B cell (primary cell): ENCODE results near the gene CAMK2G. TPM values are rescaled to one million over a fixed set of nuclear protein-coding genes. Genes with fewer than 3 reads are reported as not detected.
A peak's percentile ranks its signal among the peaks of the same experiment; 100 is the strongest.

Experiments used
- ATAC-seq: fragments of 200-7000 bp; cut with Tn5 transposase; one replicate; pipeline ENCODE4 v1.10.0; 2021; ENCODE audit warnings: low read depth, mild to moderate bottlenecking, moderate number of reproducible peaks, moderate library complexity
- CTCF ChIA-PET: fragments of 350-600 bp; sonication (Branson Sonifier 250); formaldehyde crosslinking; loops from one replicate; lab custom pipeline; 2021; ENCODE audit warnings: antibody characterized with exemption, inconsistent platforms; lab: Charles Lee
- POLR2A ChIA-PET: fragments of 350-600 bp; sonication (Branson Sonifier 250); formaldehyde crosslinking; loops from one replicate; lab custom pipeline; 2021; ENCODE audit warnings: antibody characterized with exemption; lab: Charles Lee
- DNase-seq: peaks from one replicate; pipeline ENCODE4 v3.0.0; 2013
- H2AFZ ChIP-seq: 2 replicates; pipeline ENCODE4 v1.6.1; 2012; ENCODE audit warnings: mild to moderate bottlenecking, low read depth, low read length; ENCODE audit not compliant: insufficient read depth, poor library complexity, severe bottlenecking
- H3K27ac ChIP-seq, 2 donors: 1 replicate in 1 of 2; 2 replicates in 1 of 2; pipeline ENCODE4 v1.5.1; 2012 to 2013; ENCODE audit warnings: low read length in 2 of 2, mild to moderate bottlenecking in 2 of 2, moderate library complexity in 1 of 2
- H3K27me3 ChIP-seq, 4 experiments: fragments of 200-600 bp in 1 of 4; sonication (generic) in 1 of 4; replicated peaks in 1 of 4; 1 replicate in 2 of 4; 2 replicates in 2 of 4; pipeline versions ENCODE4 v1.6.1 to v1.7.0; 2013 to 2016; ENCODE audit warnings: low read length in 3 of 4, mild to moderate bottlenecking in 2 of 4, mixed read lengths in 1 of 4, moderate library complexity in 1 of 4; ENCODE audit not compliant: insufficient read depth in 4 of 4, control insufficient read depth in 3 of 4; ENCODE audit errors: control extremely low read depth in 1 of 4
- H3K36me3 ChIP-seq, 2 experiments: replicated peaks in 1 of 2; 1 replicate in 1 of 2; 2 replicates in 1 of 2; pipeline versions ENCODE4 v1.6.1 to v1.7.1; 2013; ENCODE audit warnings: low read length in 1 of 2; ENCODE audit not compliant: insufficient read depth in 2 of 2, control insufficient read depth in 1 of 2; ENCODE audit errors: control extremely low read depth in 1 of 2, extremely low read depth in 1 of 2
- H3K4me1 ChIP-seq, 2 donors: fragments of 200-600 bp in 1 of 2; sonication (generic) in 1 of 2; 1 replicate in 1 of 2; 2 replicates in 1 of 2; pipeline versions ENCODE4 v1.5.1 to v1.6.1; 2013 to 2017; ENCODE audit warnings: low read length in 2 of 2; ENCODE audit not compliant: control insufficient read depth in 2 of 2, insufficient read depth in 2 of 2
- H3K4me2 ChIP-seq: replicated peaks from 2 replicates; pipeline ENCODE3; 2012; ENCODE audit warnings: mild to moderate bottlenecking, low read depth, low read length; ENCODE audit not compliant: poor library complexity, severe bottlenecking
- H3K4me3 ChIP-seq, 5 experiments: fragments of 200-600 bp in 1 of 5; sonication (generic) in 1 of 5; 1 replicate in 3 of 5; 2 replicates in 2 of 5; pipeline versions ENCODE4 v1.5.1 to v1.7.0; 2011 to 2016; ENCODE audit warnings: low read length in 4 of 5, mild to moderate bottlenecking in 4 of 5, low read depth in 2 of 5, control low read depth in 1 of 5, moderate library complexity in 1 of 5; ENCODE audit not compliant: insufficient read depth in 1 of 5; ENCODE audit errors: control extremely low read depth in 1 of 5, extremely low read depth in 1 of 5
- H3K79me2 ChIP-seq: fragments of 200-600 bp; sonication (generic); one replicate; pipeline ENCODE4 v1.6.0; 2016; ENCODE audit warnings: low read length; ENCODE audit not compliant: control insufficient read depth, insufficient read depth
- H3K9ac ChIP-seq: fragments of 200-600 bp; sonication (generic); 2 replicates; pipeline ENCODE4 v1.6.1; 2017; ENCODE audit warnings: mild to moderate bottlenecking, low read length, moderate library complexity
- H3K9me3 ChIP-seq, 3 donors: one replicate each; pipeline versions ENCODE4 v1.6.1 to v1.7.1; 2013; ENCODE audit warnings: low read length in 2 of 3; ENCODE audit not compliant: control insufficient read depth in 2 of 3, insufficient read depth in 1 of 3; ENCODE audit errors: control extremely low read depth in 1 of 3
- H4K20me1 ChIP-seq: 2 replicates; pipeline ENCODE4 v1.6.0; 2012; ENCODE audit warnings: mild to moderate bottlenecking, low read length; ENCODE audit not compliant: insufficient read depth, control insufficient read depth, poor library complexity, severe bottlenecking
- H3K27ac Mint-ChIP-seq: one replicate; pipeline ENCODE4 v1.8.0; 2021; ENCODE audit warnings: mixed read lengths
- H3K27me3 Mint-ChIP-seq: one replicate; pipeline ENCODE4 v1.8.0; 2021; ENCODE audit warnings: mixed read lengths
- H3K4me1 Mint-ChIP-seq: one replicate; pipeline ENCODE4 v1.8.0; 2021; ENCODE audit warnings: mixed read lengths
- H3K4me3 Mint-ChIP-seq: one replicate; pipeline ENCODE4 v1.8.0; 2021; ENCODE audit warnings: mixed read lengths
- H3K9me3 Mint-ChIP-seq: one replicate; pipeline ENCODE4 v1.8.0; 2022; ENCODE audit warnings: mixed read lengths; ENCODE audit not compliant: insufficient read depth
- CTCF ChIP-seq: fragments of 200-600 bp; IDR thresholded peaks from one replicate; pipeline ENCODE4 v1.8.0; 2022; ENCODE audit warnings: antibody characterized with exemption, mild to moderate bottlenecking
- EZH2 ChIP-seq: IDR thresholded peaks from 2 replicates; pipeline ENCODE4 v1.6.1; 2012; ENCODE audit warnings: borderline replicate concordance, low read depth, mild to moderate bottlenecking, moderate library complexity, low read length; ENCODE audit not compliant: insufficient read depth, poor library complexity, severe bottlenecking
- WGBS: methylation state at CpG from one replicate; pipeline ENCODE4 v1.1.5; 2013; ENCODE audit warnings: missing lambda C conversion rate; ENCODE audit not compliant: insufficient coverage; 5-methylcytosine and 5-hydroxymethylcytosine counted together
- intact Hi-C: fragments of 100-400 bp; cut with micrococcal nuclease; formaldehyde crosslinking; loops from one replicate; pipeline ENCODE4 v1.10.0; 2022
- polyA plus RNA-seq: library from polyadenylated mRNA; depleted of rRNA; stranded (reverse); fragments of >200 nt; gene quantifications from 2 replicates; pipeline ENCODE4 v1.2.3, GENCODE V29; 2012
- total RNA-seq, 2 donors: library from RNA; stranded (reverse); fragments of 120-200 nt in 1 of 2; gene quantifications; 1 replicate in 1 of 2; 2 replicates in 1 of 2; pipeline versions ENCODE4 v1.2.3 to v1.2.4, GENCODE V29; 2013 to 2022

Gene CAMK2G
- total and polyA plus RNA-seq, 2 donors (not counting 1 experiment from before 2014, with no cell fraction given) = 42.7 to 48.7 TPM

- Histone ChIP-seq H3K4me1 (peaks cover 28 to 35% of the 10 kb centered on the region in 2 donors), H3K9me3 (no peaks in the 10 kb centered on the region), H3K4me3 (no peak overlapping the region), H2AFZ (no peak overlapping the region), H3K36me3 (peaks cover 0 to 26% of the 10 kb centered on the region in 2 experiments), H3K27me3 (no peaks in the 10 kb centered on the region), H3K27ac (no peak overlapping the region), H3K4me2 (no peak overlapping the region), H3K9ac (no peak overlapping the region), H4K20me1 (peaks cover 6% of the 10 kb centered on the region), H3K79me2 (peaks cover 81% of the 10 kb centered on the region)
- peak overlapping the region; percentile 53 for H3K4me3 Mint-ChIP-seq
- DNase-seq (no peak), ATAC-seq (no peak)
- H3K4me1 Mint-ChIP-seq = peaks cover 48% of the 10 kb centered on the region
- intact Hi-C loops = no loop called here
- H3K27me3 Mint-ChIP-seq = no peaks in the 10 kb centered on the region
- TF ChIP-seq EZH2 = no peak
- no peak for TF ChIP-seq CTCF
- H3K27ac Mint-ChIP-seq = peak overlapping the region; percentile 32
- no peaks in the 10 kb centered on the region for H3K9me3 Mint-ChIP-seq
- POLR2A ChIA-PET = no interaction called here
- 77% methylated on average over 1 of the region's 3 CpGs for WGBS
- CTCF ChIA-PET = interaction anchor here (0.6 to 0.7 kb wide), 2 partner anchors 73 to 214 kb away, joined by 3 read pairs; no protein-coding TSS in a partner anchor
Observed at GRCh38 chr10:73779539-73780197, 94.7 kb downstream of the CAMK2G start.

GRCh38 chr10:73779018-73779417 lies 95.3 kb downstream of the CAMK2G start:
- H3K9ac ChIP-seq = no peak overlapping the region
- H3K27ac Mint-ChIP-seq = no peak overlapping the region
- peaks cover 6% of the 10 kb centered on the region for H4K20me1 ChIP-seq
- H3K36me3 ChIP-seq = peaks cover 0 to 27% of the 10 kb centered on the region in 2 experiments
- no peak overlapping the region for H3K4me2 ChIP-seq
- no peak overlapping the region for H2AFZ ChIP-seq
- ChIA-PET CTCF (interaction anchor here (0.6 to 0.7 kb wide), 2 partner anchors 74 to 215 kb away, joined by 3 read pairs; no protein-coding TSS in a partner anchor), POLR2A (no interaction called here)
- H3K27me3 ChIP-seq = no peaks in the 10 kb centered on the region
- H3K79me2 ChIP-seq = peaks cover 84% of the 10 kb centered on the region
- ATAC-seq = no peak
- H3K4me3 ChIP-seq = no peak overlapping the region
- peaks cover 55% of the 10 kb centered on the region for H3K4me1 Mint-ChIP-seq
- peaks cover 33 to 42% of the 10 kb centered on the region in 2 donors for H3K4me1 ChIP-seq
- no peak for DNase-seq
- no peak overlapping the region for H3K27ac ChIP-seq
- no peaks in the 10 kb centered on the region for H3K9me3 ChIP-seq
- TF ChIP-seq EZH2 = no peak
- H3K9me3 Mint-ChIP-seq = no peaks in the 10 kb centered on the region
- H3K27me3 Mint-ChIP-seq = no peaks in the 10 kb centered on the region
- 80% methylated on average over 1 of the region's 5 CpGs for WGBS
- intact Hi-C loops = no loop called here
- H3K4me3 Mint-ChIP-seq = no peak overlapping the region
